ENCODE measurements around the gene TENM4. TPM values are rescaled to one million over a fixed set of nuclear protein-coding genes. Genes with fewer than 3 reads are reported as not detected.

The TENM4 gene
- total and polyA plus RNA-seq, 2 of the 8 experiments (the other 6 are each of a cell fraction or from before 2014, with no cell fraction given): 3.5 to 7.2 TPM

DNA sequence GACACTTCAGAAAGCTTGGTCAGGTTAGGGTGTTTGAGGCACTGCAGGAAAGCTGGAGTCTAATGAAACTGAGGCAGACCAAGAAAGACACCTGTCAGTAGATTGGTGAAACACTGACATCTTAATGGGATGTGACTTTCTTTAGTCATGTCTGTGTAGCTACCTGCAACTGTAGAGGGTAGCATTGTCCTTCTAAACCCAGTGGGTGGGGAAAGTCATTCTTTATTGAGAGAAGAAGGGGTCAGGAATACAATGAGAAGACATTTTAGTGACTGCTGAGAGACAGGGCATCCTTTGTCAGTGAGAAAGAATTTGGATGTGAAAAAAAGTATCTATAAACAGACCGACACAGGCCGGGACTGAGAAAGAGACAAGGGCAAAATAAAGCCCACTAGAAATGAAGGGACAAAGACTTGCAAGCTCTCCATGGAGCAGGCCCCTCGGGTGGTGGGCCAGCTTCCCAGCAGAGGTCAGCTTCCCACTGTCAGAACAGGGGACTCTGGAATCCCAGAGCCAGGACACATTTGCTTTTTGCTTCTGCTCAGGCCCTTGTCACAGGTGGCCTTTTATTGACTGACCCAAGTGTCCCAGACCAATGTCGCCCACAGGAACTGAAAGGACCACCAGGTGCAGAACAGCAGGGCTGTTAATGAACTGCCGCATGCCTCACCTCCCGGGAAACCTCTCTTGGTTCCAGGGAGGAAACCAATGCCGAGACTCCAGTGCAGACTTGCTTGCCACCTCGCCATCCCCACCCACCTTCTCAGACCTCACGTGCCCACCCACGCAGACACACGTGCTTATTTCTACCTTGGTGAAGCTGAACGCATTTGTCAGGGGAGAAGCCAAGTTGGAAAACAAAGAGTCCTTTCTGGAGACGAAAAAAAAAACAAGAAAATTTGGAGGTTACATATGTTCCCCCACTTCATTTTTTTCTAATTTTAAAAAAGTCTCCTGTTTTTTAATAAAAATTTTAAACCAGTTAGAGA, 212.8 kb downstream of the TENM4 start:
- ChIA-PET POLR2A (ENCODE audit: partially characterized antibody) (no interaction called here), CTCF (ENCODE audit: partially characterized antibody) (interaction anchor here (0.6 to 2.1 kb wide), 9 partner anchors 10 to 265 kb away, joined by 3 to 6 read pairs (median 3); no protein-coding TSS in a partner anchor)
- H4K8ac ChIP-seq (ENCODE audit: extremely low read depth, insufficient read depth, low read length): no peak overlapping the region
- no peak overlapping the region for H2BK120ac ChIP-seq (replicated peaks; ENCODE audit: low read depth, low read length)
- no peaks in the 10 kb centered on the region for H4K20me1 ChIP-seq (replicated peaks in 1 of 2; ENCODE audit: control insufficient read depth in 1 of 2, insufficient read depth in 2 of 2, low read length in 2 of 2)
- 85% methylated on average over 13 of the region's 13 CpGs; no CpG with 5 or more reads in 1 of the 2 experiments for WGBS, 2 experiments (ENCODE audit: extremely low coverage in 1 of 2, insufficient coverage in 1 of 2, insufficient read length in 1 of 2, insufficient replicate concordance in 2 of 2, low coverage in 1 of 2, low lambda C conversion rate in 2 of 2, missing lambda C conversion rate in 1 of 2)
- no peak overlapping the region for H3K56ac ChIP-seq (replicated peaks; ENCODE audit: insufficient read length, low read depth, low read length)
- FAIRE-seq: no peak
- H3K27me3 ChIP-seq (replicated peaks in 1 of 4; ENCODE audit: control insufficient read depth in 3 of 4, extremely low read depth in 1 of 4, insufficient read depth in 3 of 4, low read length in 3 of 4): peaks cover 0 to 1% (median 0%) of the 10 kb centered on the region in 4 experiments; a peak in 1 of 7 replicates
- no peak overlapping the region for H2BK20ac ChIP-seq (ENCODE audit: low read length)
- no peak overlapping the region for H3K4ac ChIP-seq (replicated peaks; ENCODE audit: insufficient read length, low read depth, low read length)
- H2BK15ac ChIP-seq (ENCODE audit: low read length): no peak overlapping the region
- no peak overlapping the region for H3K27ac ChIP-seq (ENCODE audit: low read depth, low read length)
- TF ChIP-seq RBBP5 (IDR thresholded peaks at IDR 0.05; ENCODE audit: borderline replicate concordance, low read depth, low read length) (no peak), CREB1 (IDR thresholded peaks at IDR 0.05) (no peak), RFX5 (IDR thresholded peaks at IDR 0.05; ENCODE audit: borderline replicate concordance, low read depth, low read length) (no peak), HDAC6 (IDR thresholded peaks at IDR 0.05; ENCODE audit: low read depth, low read length) (no peak), RAD21 (IDR thresholded peaks at IDR 0.05 in 1 of 2, conservative IDR thresholded peaks at IDR 0.05 in 1 of 2; ENCODE audit: low read depth in 2 of 2, low read length in 2 of 2) (peak; percentile 43 to 51; a peak in 3 of 4 replicates), BCL11A (IDR thresholded peaks at IDR 0.05; ENCODE audit: low read depth in 2 of 2, low read length in 2 of 2) (no peak), NANOG (IDR thresholded peaks at IDR 0.05; ENCODE audit: insufficient read depth, low read depth, low read length, poor library complexity, severe bottlenecking) (no peak)
- TF ChIP-seq, protein P1, sequence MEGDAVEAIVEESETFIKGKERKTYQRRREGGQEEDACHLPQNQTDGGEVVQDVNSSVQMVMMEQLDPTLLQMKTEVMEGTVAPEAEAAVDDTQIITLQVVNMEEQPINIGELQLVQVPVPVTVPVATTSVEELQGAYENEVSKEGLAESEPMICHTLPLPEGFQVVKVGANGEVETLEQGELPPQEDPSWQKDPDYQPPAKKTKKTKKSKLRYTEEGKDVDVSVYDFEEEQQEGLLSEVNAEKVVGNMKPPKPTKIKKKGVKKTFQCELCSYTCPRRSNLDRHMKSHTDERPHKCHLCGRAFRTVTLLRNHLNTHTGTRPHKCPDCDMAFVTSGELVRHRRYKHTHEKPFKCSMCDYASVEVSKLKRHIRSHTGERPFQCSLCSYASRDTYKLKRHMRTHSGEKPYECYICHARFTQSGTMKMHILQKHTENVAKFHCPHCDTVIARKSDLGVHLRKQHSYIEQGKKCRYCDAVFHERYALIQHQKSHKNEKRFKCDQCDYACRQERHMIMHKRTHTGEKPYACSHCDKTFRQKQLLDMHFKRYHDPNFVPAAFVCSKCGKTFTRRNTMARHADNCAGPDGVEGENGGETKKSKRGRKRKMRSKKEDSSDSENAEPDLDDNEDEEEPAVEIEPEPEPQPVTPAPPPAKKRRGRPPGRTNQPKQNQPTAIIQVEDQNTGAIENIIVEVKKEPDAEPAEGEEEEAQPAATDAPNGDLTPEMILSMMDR (IDR thresholded peaks at IDR 0.05; ENCODE audit: control extremely low read depth in 1 of 3, insufficient read depth in 1 of 3, low read depth in 1 of 3, low read length in 3 of 3): peak in 2 of 3 experiments; percentile 3 to 25; a peak in 2 of 4 replicates
- H3K18ac ChIP-seq (ENCODE audit: extremely low read depth, low read length): no peak overlapping the region; the same call in 1 of the 2 replicates
- no peaks in the 10 kb centered on the region for H3K23me2 ChIP-seq (ENCODE audit: low read depth, low read length)
- no peak overlapping the region for H2BK5ac ChIP-seq (ENCODE audit: low read depth, low read length)
- no peak overlapping the region for H2BK12ac ChIP-seq (ENCODE audit: low read depth, low read length)
- H3K14ac ChIP-seq (ENCODE audit: insufficient read length): no peak overlapping the region
- H3K79me1 ChIP-seq (ENCODE audit: low read depth, low read length): no peaks in the 10 kb centered on the region
- DNase-seq (ENCODE audit: low read depth in 1 of 2, low spot score in 2 of 2): no peak
- no peaks in the 10 kb centered on the region for H3K9me3 ChIP-seq (ENCODE audit: insufficient read depth in 2 of 2, low read depth in 1 of 2, low read length in 1 of 2)
- no peaks in the 10 kb centered on the region for H3K36me3 ChIP-seq (ENCODE audit: control insufficient read depth in 2 of 4, insufficient read depth in 4 of 4, low read length in 3 of 4)
- H3K4me2 ChIP-seq (ENCODE audit: insufficient read depth in 1 of 2, low read depth in 2 of 2, low read length in 2 of 2): no peak overlapping the region
- H3K4me3 ChIP-seq (ENCODE audit: extremely low read depth in 1 of 4, insufficient read depth in 2 of 4, low read depth in 3 of 4, low read length in 4 of 4): no peak overlapping the region
- H2AK5ac ChIP-seq (ENCODE audit: low read depth, low read length): no peak overlapping the region
- no peaks in the 10 kb centered on the region for H3K79me2 ChIP-seq (ENCODE audit: control insufficient read depth in 1 of 2, insufficient read depth in 2 of 2, low read length in 2 of 2)
- H4K91ac ChIP-seq (replicated peaks; ENCODE audit: insufficient read length, low read length): no peak overlapping the region
- H2AFZ ChIP-seq (ENCODE audit: low read length): no peak overlapping the region
- H3K9ac ChIP-seq (replicated peaks in 1 of 4; ENCODE audit: extremely low read depth in 1 of 4, low read depth in 3 of 4, low read length in 3 of 4): no peak overlapping the region; a peak in 1 of 7 replicates
- H4K5ac ChIP-seq (ENCODE audit: insufficient read length, low read depth, low read length): no peak overlapping the region
- H3K4me1 ChIP-seq (replicated peaks in 1 of 4; ENCODE audit: control insufficient read depth in 3 of 4, insufficient read depth in 4 of 4, low read length in 3 of 4): peaks cover 0 to 8% (median under 1%) of the 10 kb centered on the region in 4 experiments; a peak in 3 of 7 replicates
- no peak overlapping the region for H3K23ac ChIP-seq (ENCODE audit: insufficient read length)
